Gastrocnemius medialis (tissue), 4 donors: Measurements from ENCODE around the gene C2orf68. TPM values are rescaled to one million over a fixed set of nuclear protein-coding genes. Genes with fewer than 3 reads are reported as not detected.

Experiments used
- ATAC-seq, 2 donors: fragments of 150-250 bp; one replicate each; pipeline ENCODE4 v1.9.1; 2016
- DNase-seq, 2 donors: peaks; one replicate each; pipeline ENCODE4 v3.0.0-alpha.2; 2019
- H3K27ac ChIP-seq, 4 donors: fragments of 200-600 bp; sonication (generic); 1 replicate in 1 of 4; 2 replicates in 3 of 4; pipeline ENCODE4 v1.5.1; 2016 to 2018; ENCODE audit warnings: mild to moderate bottlenecking in 2 of 4, moderate library complexity in 1 of 4
- H3K27me3 ChIP-seq, 3 donors: fragments of 200-600 bp; sonication (generic) in 2 of 3; 1 replicate in 1 of 3; 2 replicates in 2 of 3; pipeline versions ENCODE4 v1.5.1 to v1.6.0; 2016 to 2019; ENCODE audit warnings: mild to moderate bottlenecking in 1 of 3, moderate library complexity in 1 of 3
- H3K36me3 ChIP-seq, 2 donors: fragments of 200-600 bp; sonication (generic) in 1 of 2; one replicate each; pipeline ENCODE4 v1.5.1; 2017 to 2018
- H3K4me1 ChIP-seq, 2 donors: fragments of 200-600 bp; sonication (generic) in 1 of 2; one replicate each; pipeline ENCODE4 v1.5.1; 2016 to 2017; ENCODE audit warnings: mild to moderate bottlenecking in 2 of 2
- H3K4me3 ChIP-seq, 4 donors: fragments of 200-600 bp; sonication (generic) in 3 of 4; 1 replicate in 1 of 4; 2 replicates in 3 of 4; pipeline ENCODE4 v1.5.1; 2016 to 2019; ENCODE audit warnings: mild to moderate bottlenecking in 2 of 4
- H3K9me3 ChIP-seq, 3 donors: fragments of 200-600 bp; sonication (generic) in 2 of 3; 1 replicate in 1 of 3; 2 replicates in 2 of 3; pipeline ENCODE4 v1.5.1; 2016 to 2019
- CTCF ChIP-seq, 5 experiments: fragments of 450-650 bp in 3 of 5; fragments of 200-600 bp in 2 of 5; sonication (generic) in 2 of 5; IDR thresholded peaks in 4 of 5; conservative IDR thresholded peaks in 1 of 5; 1 replicate in 4 of 5; 2 replicates in 1 of 5; pipeline ENCODE4 v1.5.1; 2016 to 2019; ENCODE audit warnings: antibody characterized with exemption in 5 of 5, mild to moderate bottlenecking in 3 of 5, moderate library complexity in 3 of 5
- POLR2A ChIP-seq, 2 donors: fragments of 450-650 bp; IDR thresholded peaks; one replicate each; pipeline ENCODE4 v1.6.1; 2017; ENCODE audit warnings: antibody characterized with exemption in 2 of 2, mild to moderate bottlenecking in 2 of 2, moderate library complexity in 2 of 2
- in situ Hi-C, 4 donors: fragments of 200-750 bp; cut with MboI; loops; one replicate each; pipeline versions ENCODE4 v1.15.0 to v1.8.0; 2017; ENCODE audit warnings: low sequenced_read_pairs in 4 of 4
- intact Hi-C: fragments of 100-400 bp; cut with DNase I; formaldehyde crosslinking; loops from one replicate; pipeline ENCODE4 v1.15.1; 2023; ENCODE audit warnings: low total_unique reads
- total RNA-seq, 4 donors: library from RNA; depleted of rRNA; stranded (reverse); fragments of >200 nt; gene quantifications; one replicate each; pipeline versions ENCODE4 v1.1.0 to v1.2.3, GENCODE V29; 2016

C2orf68 gene
- total RNA-seq, 4 donors from 2014 or later, result 28.4 to 35.4 (median 32.3) TPM

GRCh38 chr2:85588236-85588635 is 23.6 kb downstream of the C2orf68 start:
- Histone ChIP-seq H3K4me1 (peaks cover 81 to 85% of the 10 kb centered on the region in 2 donors), H3K36me3 (peaks cover 0 to 5% of the 10 kb centered on the region in 2 donors), H3K27me3 (no peaks in the 10 kb centered on the region), H3K27ac (peak overlapping the region; percentile 88 to 98 (median 90)), H3K4me3 (no peak overlapping the region), H3K9me3 (no peaks in the 10 kb centered on the region)
- intact Hi-C loops, result no loop called here
- no peak for DNase-seq
- TF ChIP-seq POLR2A (IDR thresholded peaks at IDR 0.05), result no peak
- no peak for TF ChIP-seq CTCF (IDR thresholded peaks at IDR 0.05 in 4 of 5, conservative IDR thresholded peaks at IDR 0.05 in 1 of 5)
- in situ Hi-C loops, result no loop called here
- no peak for ATAC-seq

GRCh38 chr2:85585781-85586105 is 26.1 kb downstream of the C2orf68 start:
- Histone ChIP-seq H3K4me1 (peaks cover 65 to 71% of the 10 kb centered on the region in 2 donors), H3K9me3 (no peaks in the 10 kb centered on the region), H3K36me3 (no peaks in the 10 kb centered on the region), H3K27me3 (no peaks in the 10 kb centered on the region), H3K4me3 (peak overlapping the region; percentile 59 to 89 (median 64)), H3K27ac (peak overlapping the region; percentile 88 to 98 (median 90))
- in situ Hi-C loops, result no loop called here
- ATAC-seq (peak in 1 of 2 donors; percentile 47), DNase-seq (no peak)
- intact Hi-C loops, result no loop called here
- TF ChIP-seq POLR2A (IDR thresholded peaks at IDR 0.05) (no peak), CTCF (IDR thresholded peaks at IDR 0.05 in 4 of 5, conservative IDR thresholded peaks at IDR 0.05 in 1 of 5) (no peak)

- peak in 1 of 2 donors; percentile 38 for TF ChIP-seq POLR2A (IDR thresholded peaks at IDR 0.05)
- no peak for TF ChIP-seq CTCF (IDR thresholded peaks at IDR 0.05 in 4 of 5, conservative IDR thresholded peaks at IDR 0.05 in 1 of 5)
- Histone ChIP-seq H3K4me3 (peak overlapping the region; percentile 59 to 89 (median 64)), H3K4me1 (peaks cover 58 to 65% of the 10 kb centered on the region in 2 donors), H3K27me3 (no peaks in the 10 kb centered on the region), H3K36me3 (no peaks in the 10 kb centered on the region), H3K27ac (peak overlapping the region; percentile 88 to 98 (median 90)), H3K9me3 (no peaks in the 10 kb centered on the region)
- intact Hi-C loops, result no loop called here
- peak; percentile 87 to 88 for ATAC-seq
- peak; percentile 78 to 86 for DNase-seq
- in situ Hi-C loops, result no loop called here
These were observed 26.7 kb downstream of the C2orf68 start for GRCh38 chr2:85584857-85585780.

- H3K4me3 ChIP-seq, result peak within 1 kb of the TSS; percentile 59 to 89 (median 64)
- TF ChIP-seq CTCF (IDR thresholded peaks at IDR 0.05 in 4 of 5, conservative IDR thresholded peaks at IDR 0.05 in 1 of 5), result no peak
- TF ChIP-seq POLR2A (IDR thresholded peaks at IDR 0.05), result peak in 1 of 2 donors; percentile 17
- H3K36me3 ChIP-seq, result no peaks in the 10 kb centered on the region
- H3K4me1 ChIP-seq, result peaks cover 58 to 62% of the 10 kb centered on the region in 2 donors
- intact Hi-C loops (no loop called here), in situ Hi-C loops (no loop called here)
- ATAC-seq (peak; percentile 32 to 35), DNase-seq (no peak)
- H3K27me3 ChIP-seq, result no peaks in the 10 kb centered on the region
- H3K9me3 ChIP-seq, result no peaks in the 10 kb centered on the region
- peak within 1 kb of the TSS; percentile 88 to 98 (median 90) for H3K27ac ChIP-seq
These were observed 27.5 kb downstream of the C2orf68 start, which contains the start of gene VAMP5 for GRCh38 chr2:85584354-85584856. Gene VAMP5 (plus strand): TSS chr2:85584431. CDS start chr2:85584491, 60 bp downstream.
